ENCODE data around the gene OPTC. TPM values are rescaled to one million over a fixed set of nuclear protein-coding genes. Genes with fewer than 3 reads are reported as not detected.

OPTC gene
- total and polyA plus RNA-seq, 2 of the 13 experiments (the other 11 are each of a cell fraction or from before 2014, with no cell fraction given): not detected

DNA sequence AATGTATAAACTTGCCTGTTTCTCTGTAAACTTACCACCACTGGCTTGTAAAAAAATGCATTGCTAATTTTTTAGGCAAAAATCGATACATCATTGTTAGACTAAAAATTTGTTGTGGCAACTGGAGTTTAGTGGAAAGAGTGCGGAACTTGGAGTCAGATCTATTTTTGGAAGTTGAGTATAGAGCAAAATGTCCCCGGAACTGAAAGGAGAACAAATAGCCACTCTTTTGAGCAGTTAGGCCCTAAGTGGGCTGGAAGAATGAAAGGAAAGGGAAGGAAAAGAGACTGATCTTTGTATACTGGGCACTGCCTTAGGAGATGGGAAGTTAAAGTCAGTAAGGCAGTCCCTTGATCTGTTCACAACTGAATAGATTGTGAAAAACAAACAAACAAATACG lies 30.2 kb downstream of the OPTC start (continued):
- no peak for TF ChIP-seq PATZ1 (CRISPR knock-in tag; IDR thresholded peaks at IDR 0.05)
- TF ChIP-seq, protein P1, sequence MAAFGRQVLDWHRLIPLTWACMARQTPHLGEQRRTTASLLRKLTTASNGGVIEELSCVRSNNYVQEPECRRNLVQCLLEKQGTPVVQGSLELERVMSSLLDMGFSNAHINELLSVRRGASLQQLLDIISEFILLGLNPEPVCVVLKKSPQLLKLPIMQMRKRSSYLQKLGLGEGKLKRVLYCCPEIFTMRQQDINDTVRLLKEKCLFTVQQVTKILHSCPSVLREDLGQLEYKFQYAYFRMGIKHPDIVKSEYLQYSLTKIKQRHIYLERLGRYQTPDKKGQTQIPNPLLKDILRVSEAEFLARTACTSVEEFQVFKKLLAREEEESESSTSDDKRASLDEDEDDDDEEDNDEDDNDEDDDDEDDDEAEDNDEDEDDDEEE (CRISPR knock-in tag; IDR thresholded peaks at IDR 0.05): no peak
- TF ChIP-seq ZNF264 (CRISPR knock-in tag; IDR thresholded peaks at IDR 0.05): no peak

DNA sequence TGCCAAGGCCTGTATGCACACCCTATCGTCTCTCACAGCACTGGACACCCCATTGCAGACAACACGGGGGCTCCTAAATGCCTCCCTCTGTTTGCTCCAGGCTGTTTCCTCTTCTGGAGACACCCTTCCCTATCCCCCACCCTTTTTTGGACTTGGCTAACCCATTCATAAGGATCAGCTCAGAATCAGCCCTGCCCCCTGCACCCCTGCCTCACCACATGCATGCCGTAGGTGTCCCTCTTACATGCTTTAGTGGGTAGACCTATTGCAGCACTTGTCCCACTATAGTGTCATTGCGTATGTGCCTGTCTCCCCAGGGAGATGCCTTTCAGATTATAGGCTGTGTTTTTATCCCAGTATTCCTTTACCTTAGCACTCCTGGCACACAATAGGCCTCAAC lies 30.9 kb downstream of the OPTC start:
- H4K20me1 ChIP-seq (ENCODE audit: insufficient read depth, low read length): no peaks in the 10 kb centered on the region
- no peaks in the 10 kb centered on the region for H3K9me3 ChIP-seq (ENCODE audit: low read length)
- POLR2A ChIA-PET: no interaction called here
- H3K36me3 ChIP-seq (replicated peaks in 1 of 2; ENCODE audit: control insufficient read depth in 1 of 2, insufficient read depth in 2 of 2, low read length in 2 of 2): no peaks in the 10 kb centered on the region
- ATAC-seq: no peak
- H3K4me2 ChIP-seq (ENCODE audit: low read depth, low read length): no peak overlapping the region
- no peak overlapping the region for H2AFZ ChIP-seq (ENCODE audit: low read length)
- H3K4me1 ChIP-seq (ENCODE audit: insufficient read depth, low read length): no peaks in the 10 kb centered on the region
- FAIRE-seq: no peak
- no peak overlapping the region for H3K4me3 ChIP-seq (replicated peaks in 1 of 3; ENCODE audit: insufficient read depth in 1 of 3, low read depth in 2 of 3, low read length in 3 of 3)
- H3K79me2 ChIP-seq (ENCODE audit: insufficient read depth, low read length): no peaks in the 10 kb centered on the region
- H3K27me3 ChIP-seq (ENCODE audit: control insufficient read depth in 1 of 2, insufficient read depth in 2 of 2, low read length in 2 of 2): peaks cover 0 to 4% of the 10 kb centered on the region in 2 experiments; a peak in 1 of 5 replicates
- CTCF ChIA-PET (ENCODE audit: low intra/inter-chr PET ratio, low total read pairs): no interaction called here
- 46% methylated on average over 4 of the region's 4 CpGs for WGBS (ENCODE audit: low lambda C conversion rate)
- H3K9ac ChIP-seq (ENCODE audit: insufficient read depth, low read depth, low read length): no peak overlapping the region
- no TSS peak for BruUV-seq (replicated peaks)
- no peak overlapping the region for H3K27ac ChIP-seq (ENCODE audit: extremely low read length, insufficient read depth, low read length)
- in situ Hi-C loops (cut with HindIII; ENCODE audit: extremely low pct_ligation_motif_present, low pct_unique_long_range_greater_than_20kb): no loop called here
- intact Hi-C loops (cut with micrococcal nuclease; ENCODE audit: unreplicated experiment): no loop called here
- DNase-seq (ENCODE audit: low spot score): no peak
- no peak for TF ChIP-seq RXRB (CRISPR knock-in tag; IDR thresholded peaks at IDR 0.05; ENCODE audit: borderline replicate concordance)
- no peak for TF ChIP-seq REXO4 (CRISPR knock-in tag; IDR thresholded peaks at IDR 0.05; ENCODE audit: borderline replicate concordance)
- no peak for TF ChIP-seq ZBTB46 (CRISPR knock-in tag; IDR thresholded peaks at IDR 0.05; ENCODE audit: borderline replicate concordance)
- TF ChIP-seq BRD4 (CRISPR knock-in tag; IDR thresholded peaks at IDR 0.05): no peak
- TF ChIP-seq, protein P2, sequence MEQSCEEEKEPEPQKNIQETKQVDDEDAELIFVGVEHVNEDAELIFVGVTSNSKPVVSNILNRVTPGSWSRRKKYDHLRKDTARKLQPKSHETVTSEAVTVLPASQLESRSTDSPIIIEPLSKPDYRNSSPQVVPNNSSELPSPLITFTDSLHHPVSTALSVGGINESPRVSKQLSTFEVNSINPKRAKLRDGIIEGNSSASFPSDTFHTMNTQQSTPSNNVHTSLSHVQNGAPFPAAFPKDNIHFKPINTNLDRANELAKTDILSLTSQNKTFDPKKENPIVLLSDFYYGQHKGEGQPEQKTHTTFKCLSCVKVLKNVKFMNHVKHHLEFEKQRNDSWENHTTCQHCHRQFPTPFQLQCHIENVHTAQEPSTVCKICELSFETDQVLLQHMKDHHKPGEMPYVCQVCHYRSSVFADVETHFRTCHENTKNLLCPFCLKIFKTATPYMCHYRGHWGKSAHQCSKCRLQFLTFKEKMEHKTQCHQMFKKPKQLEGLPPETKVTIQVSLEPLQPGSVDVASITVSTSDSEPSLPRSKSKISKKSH (CRISPR knock-in tag; IDR thresholded peaks at IDR 0.05; ENCODE audit: borderline replicate concordance): no peak
- TF ChIP-seq NFRKB (IDR thresholded peaks at IDR 0.05): no peak
- no peak for TF ChIP-seq ZNF709 (CRISPR knock-in tag; IDR thresholded peaks at IDR 0.05)
- no peak for TF ChIP-seq ZNF614 (CRISPR knock-in tag; IDR thresholded peaks at IDR 0.05; ENCODE audit: borderline replicate concordance)
- no peak for TF ChIP-seq MBD4 (IDR thresholded peaks at IDR 0.05; ENCODE audit: borderline replicate concordance, low read length)
- TF ChIP-seq FUBP1 (CRISPR knock-in tag; IDR thresholded peaks at IDR 0.05; ENCODE audit: borderline replicate concordance): no peak
- TF ChIP-seq ZNF619 (CRISPR knock-in tag; IDR thresholded peaks at IDR 0.05): no peak
- TF ChIP-seq SMAD9 (CRISPR knock-in tag; IDR thresholded peaks at IDR 0.05): no peak
- TF ChIP-seq ZNF672 (CRISPR knock-in tag; IDR thresholded peaks at IDR 0.05): no peak
- TF ChIP-seq ZMAT3 (CRISPR knock-in tag; conservative IDR thresholded peaks at IDR 0.05): no peak

Measured in HepG2 (cell line).